Smooth muscle cell (in vitro differentiated cells): ENCODE results near the gene RNF212. TPM values are rescaled to one million over a fixed set of nuclear protein-coding genes. Genes with fewer than 3 reads are reported as not detected.
"Not testable (repeated sequence)": the region's sequence is repeated elsewhere in the genome, so short reads cannot be mapped to it uniquely, and the experiment has no call there.

ENCODE experiments used
- DNase-seq: peaks from one replicate; lab custom pipeline; 2025; ENCODE audit not compliant: unreplicated experiment; lab: John Stamatoyannopoulos, UW
- H2AFZ ChIP-seq: fragments of 200-600 bp; sonication (generic); 2 replicates; pipeline ENCODE4 v1.6.0; 2016; ENCODE audit warnings: antibody characterized with exemption, low read depth, mild to moderate bottlenecking
- H3F3A ChIP-seq: fragments of 200-600 bp; sonication (generic); 2 replicates; pipeline ENCODE4 v1.6.0; 2017; ENCODE audit warnings: antibody characterized with exemption, low read depth
- H3K27ac ChIP-seq: fragments of 200-600 bp; sonication (generic); 2 replicates; pipeline ENCODE4 v1.5.1; 2016; ENCODE audit warnings: low read depth, mild to moderate bottlenecking
- H3K27me3 ChIP-seq: fragments of 200-600 bp; sonication (generic); 2 replicates; pipeline ENCODE4 v1.6.1; 2016; ENCODE audit warnings: low read depth, mild to moderate bottlenecking
- H3K36me3 ChIP-seq: fragments of 200-600 bp; sonication (generic); 2 replicates; pipeline ENCODE4 v1.5.1; 2016; ENCODE audit warnings: low read depth
- H3K4me1 ChIP-seq: fragments of 200-600 bp; sonication (generic); 2 replicates; pipeline ENCODE4 v1.5.1; 2016; ENCODE audit warnings: low read depth
- H3K4me2 ChIP-seq: fragments of 200-600 bp; sonication (generic); 2 replicates; pipeline ENCODE4 v1.6.0; 2016; ENCODE audit warnings: mild to moderate bottlenecking
- H3K4me3 ChIP-seq: fragments of 200-600 bp; sonication (generic); 2 replicates; pipeline ENCODE4 v1.5.1; 2016; ENCODE audit warnings: mild to moderate bottlenecking
- H3K79me2 ChIP-seq: fragments of 200-600 bp; sonication (generic); 2 replicates; pipeline ENCODE4 v1.6.0; 2016; ENCODE audit warnings: low read depth, mild to moderate bottlenecking
- H3K9ac ChIP-seq: fragments of 200-600 bp; sonication (generic); 2 replicates; pipeline ENCODE4 v1.6.0; 2016; ENCODE audit warnings: low read depth
- H3K9me3 ChIP-seq: fragments of 200-600 bp; sonication (generic); replicated peaks from 2 replicates; pipeline ENCODE4 v1.5.1; 2016; ENCODE audit warnings: low read depth
- H4K20me1 ChIP-seq: fragments of 200-600 bp; sonication (generic); 2 replicates; pipeline ENCODE4 v1.6.0; 2016; ENCODE audit warnings: low read depth
- WGBS: methylation state at CpG from one replicate; pipeline ENCODE4 v1.1.7; 2016; ENCODE audit warnings: low lambda C conversion rate; 5-methylcytosine and 5-hydroxymethylcytosine counted together
- polyA plus RNA-seq: library from polyadenylated mRNA; unstranded; fragments of >200 nt; fragmentation: Nextera tagmentation; extraction: Ambion mirVana; gene quantifications from 2 replicates; pipeline ENCODE4 v1.2.1, GENCODE V29; 2016
- total RNA-seq: library from RNA; depleted of rRNA; stranded (reverse); fragments of >200 nt; gene quantifications from 2 replicates; pipeline ENCODE4 v1.2.3, GENCODE V29; 2014
- TF ChIP-seq, protein P1 (sequence below): fragments of 200-600 bp; sonication (generic); IDR thresholded peaks from 2 replicates; pipeline ENCODE4 v1.5.1; 2017; ENCODE audit warnings: borderline replicate concordance, mild to moderate bottlenecking, antibody characterized with exemption; ENCODE audit not compliant: insufficient read depth, poor library complexity, severe bottlenecking

Gene RNF212
- total and polyA plus RNA-seq, 2 experiments from 2014 or later = 1.3 to 4.6 TPM

GRCh38 chr4:1055721-1056590, 57.4 kb downstream of the RNF212 start:
- H3K4me1 ChIP-seq = peaks cover 4% of the 10 kb centered on the region
- peaks cover 40% of the 10 kb centered on the region for H3K27me3 ChIP-seq
- no peak for DNase-seq
- 65% methylated on average over 34 of the region's 34 CpGs for WGBS
- no peak overlapping the region for H3K27ac ChIP-seq
- H3K4me2 ChIP-seq = no peak overlapping the region
- no peaks in the 10 kb centered on the region for H4K20me1 ChIP-seq
- no peaks in the 10 kb centered on the region for H3K9me3 ChIP-seq
- no peak overlapping the region for H2AFZ ChIP-seq
- no peaks in the 10 kb centered on the region for H3K79me2 ChIP-seq
- H3K4me3 ChIP-seq = no peak overlapping the region
- H3K36me3 ChIP-seq = no peaks in the 10 kb centered on the region
- no peak overlapping the region for H3K9ac ChIP-seq
- TF ChIP-seq, protein P1, sequence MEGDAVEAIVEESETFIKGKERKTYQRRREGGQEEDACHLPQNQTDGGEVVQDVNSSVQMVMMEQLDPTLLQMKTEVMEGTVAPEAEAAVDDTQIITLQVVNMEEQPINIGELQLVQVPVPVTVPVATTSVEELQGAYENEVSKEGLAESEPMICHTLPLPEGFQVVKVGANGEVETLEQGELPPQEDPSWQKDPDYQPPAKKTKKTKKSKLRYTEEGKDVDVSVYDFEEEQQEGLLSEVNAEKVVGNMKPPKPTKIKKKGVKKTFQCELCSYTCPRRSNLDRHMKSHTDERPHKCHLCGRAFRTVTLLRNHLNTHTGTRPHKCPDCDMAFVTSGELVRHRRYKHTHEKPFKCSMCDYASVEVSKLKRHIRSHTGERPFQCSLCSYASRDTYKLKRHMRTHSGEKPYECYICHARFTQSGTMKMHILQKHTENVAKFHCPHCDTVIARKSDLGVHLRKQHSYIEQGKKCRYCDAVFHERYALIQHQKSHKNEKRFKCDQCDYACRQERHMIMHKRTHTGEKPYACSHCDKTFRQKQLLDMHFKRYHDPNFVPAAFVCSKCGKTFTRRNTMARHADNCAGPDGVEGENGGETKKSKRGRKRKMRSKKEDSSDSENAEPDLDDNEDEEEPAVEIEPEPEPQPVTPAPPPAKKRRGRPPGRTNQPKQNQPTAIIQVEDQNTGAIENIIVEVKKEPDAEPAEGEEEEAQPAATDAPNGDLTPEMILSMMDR = no peak
- no peaks in the 10 kb centered on the region for H3F3A ChIP-seq

DNA sequence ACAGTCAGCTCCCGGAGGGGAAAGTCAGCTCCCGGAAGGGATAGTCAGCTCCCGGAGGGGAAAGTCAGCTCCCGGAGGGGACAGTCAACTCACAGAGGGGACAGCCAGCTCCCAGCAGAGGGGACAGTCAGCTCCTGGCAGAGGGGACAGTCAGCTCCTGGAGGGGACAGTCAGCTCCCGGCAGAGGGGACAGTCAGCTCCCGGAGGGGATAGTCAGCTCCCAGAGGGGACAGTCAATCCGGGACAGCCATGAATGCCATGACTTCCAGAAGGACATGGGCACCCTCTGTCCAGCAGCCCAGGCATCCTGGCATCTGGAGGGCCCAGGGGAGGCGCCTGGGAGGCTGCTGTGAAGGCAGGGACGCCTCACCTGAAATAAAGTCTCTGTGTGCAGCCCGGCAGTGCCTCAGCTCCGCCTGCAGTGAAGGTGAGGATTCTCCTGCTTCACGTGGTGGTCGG, 58.1 kb downstream of the RNF212 start:
- not testable (repeated sequence) for H3K4me1 ChIP-seq, H3K27ac ChIP-seq, H4K20me1 ChIP-seq, DNase-seq, H3K9ac ChIP-seq, H3K36me3 ChIP-seq, H3K4me2 ChIP-seq, H3K9me3 ChIP-seq, H3K79me2 ChIP-seq, H3K4me3 ChIP-seq, H2AFZ ChIP-seq, H3F3A ChIP-seq
- 78% methylated on average over 13 of the region's 13 CpGs for WGBS
- peaks cover 40% of the 10 kb centered on the region for H3K27me3 ChIP-seq

DNA sequence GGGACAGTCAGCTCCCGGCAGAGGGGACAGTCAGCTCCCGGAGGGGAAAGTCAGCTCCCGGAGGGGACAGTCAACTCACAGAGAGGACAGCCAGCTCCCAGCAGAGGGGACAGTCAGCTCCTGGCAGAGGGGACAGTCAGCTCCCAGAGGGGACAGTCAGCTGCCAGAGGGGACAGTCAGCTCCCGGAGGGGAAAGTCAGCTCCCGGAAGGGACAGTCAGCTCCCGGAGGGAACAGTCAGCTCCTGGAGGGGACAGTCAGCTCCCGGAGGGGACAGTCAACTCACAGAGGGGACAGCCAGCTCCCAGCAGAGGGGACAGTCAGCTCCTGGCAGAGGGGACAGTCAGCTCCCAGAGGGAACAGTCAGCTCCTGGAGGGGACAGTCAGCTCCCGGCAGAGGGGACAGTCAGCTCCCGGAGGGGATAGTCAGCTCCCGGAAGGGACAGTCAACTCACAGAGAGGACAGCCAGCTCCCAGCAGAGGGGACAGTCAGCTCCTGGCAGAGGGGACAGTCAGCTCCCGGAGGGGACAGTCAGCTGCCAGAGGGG, 58.6 kb downstream of the RNF212 start:
- H3K27me3 ChIP-seq = peaks cover 40% of the 10 kb centered on the region
- H3K4me1 ChIP-seq, H3K9ac ChIP-seq, DNase-seq, H3K4me3 ChIP-seq, H3K36me3 ChIP-seq, H3K4me2 ChIP-seq, H3K9me3 ChIP-seq, H4K20me1 ChIP-seq, H2AFZ ChIP-seq, H3K79me2 ChIP-seq, H3K27ac ChIP-seq, H3F3A ChIP-seq: not testable (repeated sequence)
- WGBS = 85% methylated on average over 7 of the region's 11 CpGs

- H3K4me1 ChIP-seq, DNase-seq, H3K9me3 ChIP-seq, H3K27ac ChIP-seq, H2AFZ ChIP-seq, H3K9ac ChIP-seq, H3K79me2 ChIP-seq, H3F3A ChIP-seq, H4K20me1 ChIP-seq, H3K36me3 ChIP-seq, H3K4me2 ChIP-seq, H3K4me3 ChIP-seq: not testable (repeated sequence)
- peaks cover 40% of the 10 kb centered on the region for H3K27me3 ChIP-seq
- WGBS = 83% methylated on average over 7 of the region's 7 CpGs
Measured at GRCh38 chr4:1053891-1054290, 59.5 kb downstream of the RNF212 start.

GRCh38 chr4:1053080-1053661, 60.2 kb downstream of the RNF212 start:
- no peaks in the 10 kb centered on the region for H3K36me3 ChIP-seq
- WGBS = 79% methylated on average over 24 of the region's 24 CpGs
- no peak for DNase-seq

More at GRCh38 chr4:1053080-1053661, 60.2 kb downstream of the RNF212 start:
- no peaks in the 10 kb centered on the region for H4K20me1 ChIP-seq
- H3K79me2 ChIP-seq = no peaks in the 10 kb centered on the region
- no peaks in the 10 kb centered on the region for H3K9me3 ChIP-seq
- no peaks in the 10 kb centered on the region for H3F3A ChIP-seq
- peaks cover 4% of the 10 kb centered on the region for H3K4me1 ChIP-seq
- no peak overlapping the region for H3K4me3 ChIP-seq
- no peak overlapping the region for H2AFZ ChIP-seq
- no peak overlapping the region for H3K9ac ChIP-seq
- H3K27ac ChIP-seq = no peak overlapping the region
- H3K27me3 ChIP-seq = peaks cover 40% of the 10 kb centered on the region
- no peak overlapping the region for H3K4me2 ChIP-seq
- TF ChIP-seq, protein P1 = no peak
